HL-60 (cell line): ENCODE results near the gene ELMO1.

Experiments
- DNase-seq, 2 experiments: peaks; one replicate each; pipeline ENCODE4 v3.0.0-alpha.2; 2010 to 2020; ENCODE audit warnings: low read depth in 1 of 2, low spot score in 1 of 2
- H3K27ac ChIP-seq: fragments of 250-450 bp; sonication (Bioruptor Pico); replicated peaks from 2 replicates; pipeline ENCODE4 v1.5.1; 2020; ENCODE audit warnings: mild to moderate bottlenecking, moderate library complexity
- H3K27me3 ChIP-seq: fragments of 250-450 bp; sonication (Bioruptor Pico); 2 replicates; pipeline ENCODE4 v1.5.1; 2021; ENCODE audit warnings: mild to moderate bottlenecking, moderate library complexity; ENCODE audit not compliant: insufficient read depth, poor library complexity, severe bottlenecking
- H3K4me3 ChIP-seq: replicated peaks from 2 replicates; pipeline ENCODE4 v1.5.1; 2011; ENCODE audit warnings: mild to moderate bottlenecking, control low read depth, low read length; ENCODE audit not compliant: insufficient read depth
- CTCF ChIP-seq: IDR thresholded peaks from one replicate; pipeline ENCODE4 v1.5.1; 2011; ENCODE audit warnings: low read length, control low read depth, inconsistent platforms; ENCODE audit not compliant: insufficient read depth
- GABPA ChIP-seq: IDR thresholded peaks from 2 replicates; pipeline ENCODE4 v1.6.1; 2012; ENCODE audit warnings: low read depth
- POLR2AphosphoS5 ChIP-seq: IDR thresholded peaks from 2 replicates; pipeline ENCODE4 v1.6.1; 2012; ENCODE audit warnings: low read depth
- REST ChIP-seq: IDR thresholded peaks from 2 replicates; pipeline ENCODE4 v1.6.1; 2012; ENCODE audit warnings: low read depth; ENCODE audit not compliant: insufficient replicate concordance
- SPI1 ChIP-seq: IDR thresholded peaks from 2 replicates; pipeline ENCODE4 v1.6.1; 2012; ENCODE audit warnings: low read depth, mild to moderate bottlenecking, borderline replicate concordance

The ELMO1 gene

GRCh38 chr7:36894190-36894589, 554.5 kb downstream of the ELMO1 start:
- TF ChIP-seq POLR2AphosphoS5 (no peak), REST (no peak), SPI1 (no peak), GABPA (no peak), CTCF (no peak)
- H3K4me3 ChIP-seq = no peak overlapping the region
- no peaks in the 10 kb centered on the region for H3K27me3 ChIP-seq
- DNase-seq = no peak
- H3K27ac ChIP-seq = no peak overlapping the region

- no peak overlapping the region for H3K4me3 ChIP-seq
- no peak overlapping the region for H3K27ac ChIP-seq
- TF ChIP-seq CTCF (no peak), SPI1 (no peak), GABPA (no peak), REST (no peak), POLR2AphosphoS5 (no peak)
- no peak for DNase-seq
- no peaks in the 10 kb centered on the region for H3K27me3 ChIP-seq
Observed at GRCh38 chr7:36889182-36889581, 559.5 kb downstream of the ELMO1 start.

GRCh38 chr7:36887969-36888368, 560.7 kb downstream of the ELMO1 start:
- no peak for DNase-seq

More at GRCh38 chr7:36887969-36888368, 560.7 kb downstream of the ELMO1 start:
- H3K27me3 ChIP-seq = no peaks in the 10 kb centered on the region
- TF ChIP-seq POLR2AphosphoS5 (no peak), CTCF (no peak), SPI1 (no peak)
- no peak overlapping the region for H3K4me3 ChIP-seq
- no peak overlapping the region for H3K27ac ChIP-seq
